ENCODE results near the gene TUG1.

TUG1 gene

DNA sequence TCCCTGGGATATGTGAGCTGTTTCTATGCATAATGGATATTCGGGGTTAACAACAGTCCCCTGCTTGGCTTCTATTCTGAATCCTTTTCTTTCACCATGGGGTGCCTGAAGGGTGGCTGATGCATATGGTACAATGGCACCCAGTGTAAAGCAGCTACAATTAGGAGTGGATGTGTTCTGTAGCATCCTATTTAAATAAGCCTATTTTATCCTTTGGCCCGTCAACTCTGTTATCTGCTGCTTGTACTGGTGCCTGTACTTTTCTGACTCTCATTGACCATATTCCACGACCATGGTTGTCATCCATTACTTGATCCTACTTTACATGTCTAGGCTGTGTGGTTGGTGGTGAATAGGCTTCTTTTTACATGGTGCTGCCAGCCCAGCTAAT is 1.3 kb downstream of the TUG1 start:
- in situ Hi-C loops (cut with HindIII; ENCODE audit: low sequenced_read_pairs) = no loop called here
- TF ChIP-seq CTCF (IDR thresholded peaks at IDR 0.05; ENCODE audit: low read depth, low read length) = no peak
- DNase-seq (ENCODE audit: low read depth, low spot score) = no peak
- peak overlapping the region; percentile 74 for H3K4me3 ChIP-seq (ENCODE audit: low read depth, low read length)

DNA sequence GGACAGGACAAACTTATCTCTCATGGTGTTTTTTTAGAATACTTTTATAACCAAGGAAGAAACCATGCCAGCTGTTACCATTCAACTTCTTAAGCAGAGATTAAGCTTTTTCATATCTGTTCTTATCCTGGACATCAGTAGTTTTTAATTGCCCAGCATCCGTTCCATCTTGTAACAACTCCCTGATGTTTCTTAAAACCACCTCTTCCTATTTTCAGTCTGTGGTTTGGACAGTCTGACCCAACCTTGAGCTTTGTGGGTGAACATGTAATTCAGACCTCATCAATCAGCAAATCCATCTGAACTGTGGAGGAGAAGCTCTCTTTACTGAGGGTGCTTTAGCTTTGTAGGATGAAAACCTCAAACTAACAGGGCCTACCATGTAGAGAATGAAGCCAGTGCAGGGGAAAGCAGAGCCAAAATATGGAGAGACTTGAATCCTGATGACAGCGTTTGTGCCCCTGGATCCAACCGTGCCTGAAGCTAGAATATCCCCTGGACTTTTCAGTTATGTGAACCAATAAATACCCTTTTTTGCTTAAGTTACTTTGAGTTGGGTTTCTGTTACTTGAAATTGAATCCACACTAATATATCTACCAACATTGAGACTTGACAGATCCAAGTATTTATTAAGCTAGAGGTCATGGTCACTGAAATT is 9.4 kb downstream of the TUG1 start:
- DNase-seq (ENCODE audit: low read depth, low spot score) = no peak
- no peak for TF ChIP-seq CTCF (IDR thresholded peaks at IDR 0.05; ENCODE audit: low read depth, low read length)
- H3K4me3 ChIP-seq (ENCODE audit: low read depth, low read length) = no peak overlapping the region
- in situ Hi-C loops (cut with HindIII; ENCODE audit: low sequenced_read_pairs) = no loop called here

GRCh38 chr22:30979932-30980331 is 10.9 kb downstream of the TUG1 start:
- no peak for DNase-seq (ENCODE audit: low read depth, low spot score)
- TF ChIP-seq CTCF (IDR thresholded peaks at IDR 0.05; ENCODE audit: low read depth, low read length) = no peak
- H3K4me3 ChIP-seq (ENCODE audit: low read depth, low read length) = no peak overlapping the region
- in situ Hi-C loops (cut with HindIII; ENCODE audit: low sequenced_read_pairs) = no loop called here

GRCh38 chr22:30982512-30982911 is 13.4 kb downstream of the TUG1 start:
- in situ Hi-C loops (cut with HindIII; ENCODE audit: low sequenced_read_pairs) = no loop called here
- no peak overlapping the region for H3K4me3 ChIP-seq (ENCODE audit: low read depth, low read length)
- TF ChIP-seq CTCF (IDR thresholded peaks at IDR 0.05; ENCODE audit: low read depth, low read length) = no peak
- DNase-seq (ENCODE audit: low read depth, low spot score) = no peak

- in situ Hi-C loops (cut with HindIII; ENCODE audit: low sequenced_read_pairs) = no loop called here
- DNase-seq (ENCODE audit: low read depth, low spot score) = no peak
- no peak for TF ChIP-seq CTCF (IDR thresholded peaks at IDR 0.05; ENCODE audit: low read depth, low read length)
- no peak overlapping the region for H3K4me3 ChIP-seq (ENCODE audit: low read depth, low read length)
Observed at GRCh38 chr22:30984317-30984716, 15.3 kb downstream of the TUG1 start.

DNA sequence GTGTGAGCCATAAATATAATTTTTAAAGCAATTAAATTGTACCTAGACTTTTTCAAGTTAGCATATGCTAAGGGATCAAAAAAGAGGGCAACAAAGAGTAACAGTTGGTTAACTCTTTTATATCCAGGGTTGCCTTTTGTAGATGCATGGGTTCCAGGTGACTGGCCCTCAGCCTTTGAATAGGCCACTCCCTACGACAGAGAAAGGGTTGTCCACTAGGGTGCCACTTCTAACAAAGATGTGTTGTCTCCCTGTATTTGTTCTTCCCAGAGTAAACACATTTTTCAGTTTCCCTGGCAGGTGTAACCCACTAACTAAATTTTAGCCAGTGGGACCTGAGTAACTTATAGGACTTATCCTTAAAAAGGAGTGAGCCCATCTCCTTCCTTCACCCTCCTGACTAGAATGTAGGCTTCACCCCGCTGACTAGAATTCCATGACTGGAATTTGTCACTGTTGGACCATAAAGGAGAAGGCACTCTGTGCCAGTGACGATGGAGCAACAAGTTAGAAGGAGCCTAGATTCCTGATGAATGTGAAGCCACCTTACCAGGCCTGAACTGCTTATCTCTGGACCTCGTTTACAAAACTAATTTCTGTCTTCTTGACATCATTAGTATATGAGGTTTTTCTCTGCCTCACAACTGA is 16.6 kb downstream of the TUG1 start:
- in situ Hi-C loops (cut with HindIII; ENCODE audit: low sequenced_read_pairs) = no loop called here
- DNase-seq (ENCODE audit: low read depth, low spot score) = no peak
- no peak for TF ChIP-seq CTCF (IDR thresholded peaks at IDR 0.05; ENCODE audit: low read depth, low read length)
- H3K4me3 ChIP-seq (ENCODE audit: low read depth, low read length) = no peak overlapping the region

All from astrocyte of the spinal cord (primary cell).